GM19452 (cell line): ENCODE results near the gene ERAS.

ENCODE experiments used
- ATAC-seq: cut with Tn5 transposase; IDR thresholded peaks from one replicate; pipeline ENCODE4 v1.9.1; 2021; ENCODE audit not compliant: unreplicated experiment

ERAS gene

GRCh38 chrX:48826135-48826875 is at the start of gene ERAS:
Gene ERAS, plus strand, starts transcription at chrX:48826513. Its CDS starts 2,611 bp downstream, at chrX:48829124.
- ATAC-seq: no peak

- ATAC-seq: no peak
Measured at GRCh38 chrX:48776818-48777439, 49.4 kb upstream of the ERAS start.

GRCh38 chrX:48779399-48779798 is 46.9 kb upstream of the ERAS start:
- no peak for ATAC-seq

- ATAC-seq: no peak
Measured at GRCh38 chrX:48781705-48782104, 44.6 kb upstream of the ERAS start.

DNA sequence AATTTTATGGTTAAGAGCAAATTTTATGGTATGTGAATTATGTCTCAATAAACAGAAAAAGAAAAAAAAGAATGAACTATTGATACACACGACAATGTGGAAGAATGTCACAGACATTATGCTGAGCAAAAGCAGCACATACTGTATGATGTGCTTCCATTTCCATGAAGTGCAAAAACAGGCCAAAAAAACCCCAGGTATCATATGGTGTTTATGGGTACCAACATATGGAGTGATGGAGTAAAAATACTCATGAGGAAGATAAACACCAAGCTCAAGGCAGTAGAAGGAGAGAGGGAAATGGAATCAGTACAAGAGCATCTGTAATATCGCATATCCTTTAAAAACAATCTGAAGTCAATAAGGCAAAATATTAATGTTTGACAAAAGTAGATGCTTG is 44.1 kb upstream of the ERAS start:
- ATAC-seq: no peak

DNA sequence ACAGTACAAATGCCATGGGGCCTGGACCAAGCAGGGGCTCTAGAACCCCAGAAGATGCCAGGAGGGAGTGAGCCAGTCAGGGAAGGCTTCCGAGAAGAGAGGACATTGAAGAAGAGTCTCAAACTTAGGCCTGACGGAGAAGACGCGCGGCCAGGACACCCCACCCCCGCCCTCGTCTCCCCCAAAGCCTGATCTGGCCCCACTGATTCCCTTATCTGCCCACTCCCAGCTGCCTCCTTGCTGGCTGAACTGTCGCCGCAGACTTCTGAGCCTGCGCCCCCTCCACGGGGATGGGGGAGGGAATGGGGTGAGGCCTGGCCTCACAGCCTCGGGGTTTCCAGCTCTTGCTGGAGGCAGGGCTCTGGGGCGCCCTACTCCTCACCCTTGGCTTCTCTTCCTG is 43.5 kb upstream of the ERAS start:
- ATAC-seq: no peak

DNA sequence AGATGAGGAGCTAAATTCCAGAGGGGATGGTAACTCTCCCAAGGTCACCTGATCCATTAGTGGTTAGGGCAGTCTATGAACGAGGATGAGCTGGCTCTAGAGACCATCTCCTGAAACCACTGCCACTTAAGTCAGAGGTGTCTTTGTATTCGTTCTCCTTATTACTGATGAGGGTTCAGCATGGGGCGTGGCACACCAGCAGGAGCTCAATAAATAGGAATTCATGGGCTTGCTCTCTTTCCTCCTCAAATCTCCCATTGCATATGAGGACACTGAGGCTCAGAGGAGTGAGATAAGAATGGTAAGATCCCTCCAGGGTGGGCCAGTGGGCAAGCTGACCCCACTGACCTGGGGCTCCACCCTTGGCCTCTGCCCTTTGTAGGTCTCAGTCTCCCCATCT is 41.6 kb upstream of the ERAS start:
- ATAC-seq: no peak

DNA sequence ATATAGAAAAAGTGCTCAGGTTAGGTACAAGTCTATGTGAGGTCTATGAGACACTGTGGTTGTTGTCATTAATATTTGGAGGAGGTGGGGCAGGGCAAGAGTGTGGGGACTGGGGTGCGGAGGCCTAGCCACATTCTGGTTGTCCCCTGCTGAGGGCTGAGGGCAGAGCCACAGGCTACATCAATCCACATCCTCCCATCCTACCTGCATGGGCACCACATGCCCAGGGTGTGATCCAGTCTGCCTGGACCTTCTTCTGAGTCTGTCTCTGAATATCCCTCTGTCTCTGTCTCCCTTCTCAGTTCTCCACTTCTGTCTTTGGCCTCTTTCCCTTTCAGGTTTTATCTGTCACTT is 41.1 kb upstream of the ERAS start:
- ATAC-seq: no peak

DNA sequence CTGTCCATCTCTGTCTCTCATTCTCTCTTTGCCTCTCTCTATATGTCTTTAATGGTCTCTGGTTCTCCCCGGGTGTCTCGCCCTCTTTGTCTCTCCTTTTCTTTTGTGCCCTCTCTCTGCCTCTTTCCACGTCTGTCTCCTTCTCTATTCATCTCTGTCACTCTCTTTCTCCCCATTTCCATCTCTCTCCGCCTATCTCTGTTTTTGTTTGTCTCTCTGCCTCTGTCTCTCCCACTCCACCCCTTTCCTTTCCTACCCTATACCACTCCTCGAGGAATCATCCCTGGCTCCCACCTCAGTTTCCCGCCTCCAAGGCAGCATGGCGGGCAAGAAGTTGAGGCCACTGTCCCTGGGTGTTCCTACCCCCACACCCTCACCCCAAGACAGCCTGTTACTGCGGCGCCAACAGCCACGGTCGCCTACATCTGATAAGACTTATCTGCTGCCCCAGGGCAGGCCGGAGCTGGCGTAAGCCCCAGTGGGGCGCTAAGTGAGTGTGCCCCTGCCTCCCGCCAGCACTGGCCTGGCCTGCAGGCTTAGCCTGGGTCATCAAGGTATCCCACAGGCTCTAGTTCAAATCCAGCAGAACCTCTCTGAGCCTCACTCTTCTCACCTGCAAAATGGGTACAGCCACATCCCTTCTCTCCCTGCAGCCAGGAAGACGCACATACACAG is 40.6 kb upstream of the ERAS start:
- no peak for ATAC-seq

DNA sequence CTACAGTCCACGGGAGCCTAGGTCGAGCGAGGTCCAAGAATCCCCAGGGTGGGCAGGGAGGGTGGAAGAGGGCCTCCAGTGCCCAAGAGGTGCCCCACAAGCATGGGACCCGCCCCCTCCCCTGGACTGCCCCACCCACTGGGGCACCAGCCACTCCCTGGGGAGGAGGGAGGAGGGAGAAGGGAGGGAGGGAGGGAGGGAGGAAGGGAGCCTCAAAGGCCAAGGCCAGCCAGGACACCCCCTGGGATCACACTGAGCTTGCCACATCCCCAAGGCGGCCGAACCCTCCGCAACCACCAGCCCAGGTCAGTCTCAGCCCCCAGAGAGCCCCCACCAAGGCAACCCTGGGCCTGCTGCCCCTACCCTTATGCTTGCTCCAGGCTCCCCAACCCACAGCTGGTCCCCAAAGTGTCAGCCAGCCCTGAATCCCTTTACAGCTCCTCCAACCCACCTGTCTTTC is 39.9 kb upstream of the ERAS start, which contains the start of gene GATA1:
GATA1 (plus strand) TSS at position 250 of the 460 bp plus-strand sequence. CDS start 4,520 bp downstream, outside the sequence.
- no peak for ATAC-seq

GRCh38 chrX:48786825-48787504 is 39.3 kb upstream of the ERAS start:
- no peak for ATAC-seq

GRCh38 chrX:48787505-48788443 is 38.5 kb upstream of the ERAS start:
- ATAC-seq: no peak

GRCh38 chrX:48789366-48790220 is 36.7 kb upstream of the ERAS start:
- ATAC-seq: no peak

- ATAC-seq: no peak
Measured at GRCh38 chrX:48790477-48790876, 35.8 kb upstream of the ERAS start.

- ATAC-seq: no peak
Measured at GRCh38 chrX:48791063-48791820, 35.1 kb upstream of the ERAS start.

DNA sequence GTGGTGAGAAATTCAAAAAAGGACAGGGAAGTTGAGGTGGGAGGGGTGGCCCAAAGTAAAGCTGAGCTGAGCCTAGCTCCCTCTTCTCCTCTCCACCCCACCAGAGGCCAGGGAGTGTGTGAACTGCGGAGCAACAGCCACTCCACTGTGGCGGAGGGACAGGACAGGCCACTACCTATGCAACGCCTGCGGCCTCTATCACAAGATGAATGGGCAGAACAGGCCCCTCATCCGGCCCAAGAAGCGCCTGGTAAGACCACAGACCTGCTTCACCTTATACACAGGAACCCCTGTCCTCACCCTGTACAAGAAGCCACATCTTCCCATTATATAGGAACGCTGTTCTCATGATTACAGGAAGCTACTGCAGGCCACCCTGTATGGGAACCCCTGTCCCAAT is 34.1 kb upstream of the ERAS start:
- no peak for ATAC-seq

DNA sequence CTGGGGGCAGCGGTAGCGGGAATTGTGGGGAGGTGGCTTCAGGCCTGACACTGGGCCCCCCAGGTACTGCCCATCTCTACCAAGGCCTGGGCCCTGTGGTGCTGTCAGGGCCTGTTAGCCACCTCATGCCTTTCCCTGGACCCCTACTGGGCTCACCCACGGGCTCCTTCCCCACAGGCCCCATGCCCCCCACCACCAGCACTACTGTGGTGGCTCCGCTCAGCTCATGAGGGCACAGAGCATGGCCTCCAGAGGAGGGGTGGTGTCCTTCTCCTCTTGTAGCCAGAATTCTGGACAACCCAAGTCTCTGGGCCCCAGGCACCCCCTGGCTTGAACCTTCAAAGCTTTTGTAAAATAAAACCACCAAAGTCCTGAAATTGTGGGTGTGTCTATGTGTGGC is 32.4 kb upstream of the ERAS start:
- ATAC-seq: no peak

- ATAC-seq: no peak
Measured at GRCh38 chrX:48794340-48794910, 31.9 kb upstream of the ERAS start.
